ENCODE measurements around the gene NAV2. TPM values are rescaled to one million over a fixed set of nuclear protein-coding genes. Genes with fewer than 3 reads are reported as not detected.

NAV2 gene
- total RNA-seq, 1 donor, result 0.42 TPM

- Histone ChIP-seq H3K4me1 (ENCODE audit: insufficient read depth, low read length) (no peaks in the 10 kb centered on the region), H3K27me3 (ENCODE audit: insufficient read depth, low read length) (no peaks in the 10 kb centered on the region), H3K9me3 (ENCODE audit: low read depth, low read length) (no peaks in the 10 kb centered on the region), H3K4me3 (ENCODE audit: low read length) (no peak overlapping the region)
These were observed 314.3 kb downstream of the NAV2 start for GRCh38 chr11:20026629-20027555.

- Histone ChIP-seq H3K27me3 (ENCODE audit: insufficient read depth, low read length) (no peaks in the 10 kb centered on the region), H3K4me3 (ENCODE audit: low read length) (no peak overlapping the region), H3K9me3 (ENCODE audit: low read depth, low read length) (no peaks in the 10 kb centered on the region), H3K4me1 (ENCODE audit: insufficient read depth, low read length) (no peaks in the 10 kb centered on the region)
These were observed 314.9 kb downstream of the NAV2 start for GRCh38 chr11:20027556-20028013.

- no peaks in the 10 kb centered on the region for H3K4me1 ChIP-seq (ENCODE audit: insufficient read depth, low read length)
- no peaks in the 10 kb centered on the region for H3K27me3 ChIP-seq (ENCODE audit: insufficient read depth, low read length)
- no peak overlapping the region for H3K4me3 ChIP-seq (ENCODE audit: low read length)
- no peaks in the 10 kb centered on the region for H3K9me3 ChIP-seq (ENCODE audit: low read depth, low read length)
These were observed 316.6 kb downstream of the NAV2 start for GRCh38 chr11:20029193-20029592.

- no peaks in the 10 kb centered on the region for H3K4me1 ChIP-seq (ENCODE audit: insufficient read depth, low read length)
- no peak overlapping the region for H3K4me3 ChIP-seq (ENCODE audit: low read length)
- no peaks in the 10 kb centered on the region for H3K9me3 ChIP-seq (ENCODE audit: low read depth, low read length)
- H3K27me3 ChIP-seq (ENCODE audit: insufficient read depth, low read length), result no peaks in the 10 kb centered on the region
These were observed 317.8 kb downstream of the NAV2 start for GRCh38 chr11:20030472-20030871.

- no peak overlapping the region for H3K4me3 ChIP-seq (ENCODE audit: low read length)
- H3K9me3 ChIP-seq (ENCODE audit: low read depth, low read length), result no peaks in the 10 kb centered on the region
- no peaks in the 10 kb centered on the region for H3K4me1 ChIP-seq (ENCODE audit: insufficient read depth, low read length)
- H3K27me3 ChIP-seq (ENCODE audit: insufficient read depth, low read length), result no peaks in the 10 kb centered on the region
These were observed 318.7 kb downstream of the NAV2 start for GRCh38 chr11:20031155-20032001.

GRCh38 chr11:20032127-20032526 is 319.5 kb downstream of the NAV2 start:
- H3K9me3 ChIP-seq (ENCODE audit: low read depth, low read length), result no peaks in the 10 kb centered on the region
- H3K4me3 ChIP-seq (ENCODE audit: low read length), result no peak overlapping the region
- no peaks in the 10 kb centered on the region for H3K27me3 ChIP-seq (ENCODE audit: insufficient read depth, low read length)
- H3K4me1 ChIP-seq (ENCODE audit: insufficient read depth, low read length), result no peaks in the 10 kb centered on the region

- H3K27me3 ChIP-seq (ENCODE audit: insufficient read depth, low read length), result no peaks in the 10 kb centered on the region
- H3K4me1 ChIP-seq (ENCODE audit: insufficient read depth, low read length), result no peaks in the 10 kb centered on the region
- H3K9me3 ChIP-seq (ENCODE audit: low read depth, low read length), result no peaks in the 10 kb centered on the region
- H3K4me3 ChIP-seq (ENCODE audit: low read length), result no peak overlapping the region
These were observed 320.1 kb downstream of the NAV2 start for GRCh38 chr11:20032577-20033260.

- H3K4me1 ChIP-seq (ENCODE audit: insufficient read depth, low read length), result no peaks in the 10 kb centered on the region
- H3K9me3 ChIP-seq (ENCODE audit: low read depth, low read length), result no peaks in the 10 kb centered on the region
- no peaks in the 10 kb centered on the region for H3K27me3 ChIP-seq (ENCODE audit: insufficient read depth, low read length)
These were observed 321.2 kb downstream of the NAV2 start for GRCh38 chr11:20033806-20034205.

GRCh38 chr11:20034941-20035340 is 322.3 kb downstream of the NAV2 start:
- H3K4me3 ChIP-seq (ENCODE audit: low read length), result no peak overlapping the region
- H3K9me3 ChIP-seq (ENCODE audit: low read depth, low read length), result no peaks in the 10 kb centered on the region
- H3K27me3 ChIP-seq (ENCODE audit: insufficient read depth, low read length), result no peaks in the 10 kb centered on the region
- H3K4me1 ChIP-seq (ENCODE audit: insufficient read depth, low read length), result no peaks in the 10 kb centered on the region

More at GRCh38 chr11:20033806-20034205, 321.2 kb downstream of the NAV2 start:
- no peak overlapping the region for H3K4me3 ChIP-seq (ENCODE audit: low read length)

GRCh38 chr11:20035375-20035700 is 322.7 kb downstream of the NAV2 start:
- H3K4me1 ChIP-seq (ENCODE audit: insufficient read depth, low read length), result no peaks in the 10 kb centered on the region
- H3K9me3 ChIP-seq (ENCODE audit: low read depth, low read length), result no peaks in the 10 kb centered on the region
- H3K27me3 ChIP-seq (ENCODE audit: insufficient read depth, low read length), result no peaks in the 10 kb centered on the region
- H3K4me3 ChIP-seq (ENCODE audit: low read length), result no peak overlapping the region

GRCh38 chr11:20035701-20036601 is 323.3 kb downstream of the NAV2 start:
- Histone ChIP-seq H3K4me1 (ENCODE audit: insufficient read depth, low read length) (no peaks in the 10 kb centered on the region), H3K9me3 (ENCODE audit: low read depth, low read length) (no peaks in the 10 kb centered on the region), H3K27me3 (ENCODE audit: insufficient read depth, low read length) (no peaks in the 10 kb centered on the region), H3K4me3 (ENCODE audit: low read length) (no peak overlapping the region)

GRCh38 chr11:20036626-20037335 is 324.1 kb downstream of the NAV2 start:
- H3K27me3 ChIP-seq (ENCODE audit: insufficient read depth, low read length), result no peaks in the 10 kb centered on the region

GRCh38 chr11:20037396-20038153 is 324.9 kb downstream of the NAV2 start:
- H3K27me3 ChIP-seq (ENCODE audit: insufficient read depth, low read length), result no peaks in the 10 kb centered on the region
- no peaks in the 10 kb centered on the region for H3K4me1 ChIP-seq (ENCODE audit: insufficient read depth, low read length)
- H3K9me3 ChIP-seq (ENCODE audit: low read depth, low read length), result no peaks in the 10 kb centered on the region
- no peak overlapping the region for H3K4me3 ChIP-seq (ENCODE audit: low read length)

More at GRCh38 chr11:20036626-20037335, 324.1 kb downstream of the NAV2 start:
- Histone ChIP-seq H3K4me3 (ENCODE audit: low read length) (no peak overlapping the region), H3K4me1 (ENCODE audit: insufficient read depth, low read length) (no peaks in the 10 kb centered on the region), H3K9me3 (ENCODE audit: low read depth, low read length) (no peaks in the 10 kb centered on the region)

All from mononuclear cell (primary cell).